HepG2 (cell line): Measurements from ENCODE around the gene SIGLEC10. TPM values are rescaled to one million over a fixed set of nuclear protein-coding genes. Genes with fewer than 3 reads are reported as not detected.

Source experiments
- CENPBD1 ChIP-seq: sonication (generic); formaldehyde crosslinking; IDR thresholded peaks from 2 replicates; pipeline ENCODE4 v1.8.0; 2022; ENCODE audit warnings: missing genetic modification reagents, low read depth, mild to moderate bottlenecking, borderline replicate concordance
- FOXK1 ChIP-seq: sonication (generic); formaldehyde crosslinking; IDR thresholded peaks from 2 replicates; pipeline ENCODE4 v1.4.0; 2020; ENCODE audit warnings: low read depth, missing genetic modification reagents, borderline replicate concordance
- FOXP1 ChIP-seq, 2 experiments: fragments of 450-650 bp in 1 of 2; IDR thresholded peaks; 2 replicates each; pipeline ENCODE4 v1.6.1; 2017 to 2018; ENCODE audit warnings: antibody characterized with exemption in 1 of 2
- JUND ChIP-seq: sonication (generic); formaldehyde crosslinking; IDR thresholded peaks from 2 replicates; pipeline ENCODE4 v1.8.0; 2022; ENCODE audit warnings: mild to moderate bottlenecking, missing genetic modification reagents
- PAWR ChIP-seq: sonication (generic); formaldehyde crosslinking; IDR thresholded peaks from 2 replicates; pipeline ENCODE4 v1.4.0; 2020; ENCODE audit warnings: missing genetic modification reagents, mild to moderate bottlenecking, borderline replicate concordance
- SMAD3 ChIP-seq: sonication (generic); formaldehyde crosslinking; IDR thresholded peaks from 2 replicates; pipeline ENCODE4 v1.4.0; 2020; ENCODE audit warnings: missing genetic modification reagents
- SOX13 ChIP-seq, 3 experiments: fragments of 450-650 bp in 1 of 3; sonication (generic) in 1 of 3; formaldehyde crosslinking in 1 of 3; IDR thresholded peaks in 2 of 3; conservative IDR thresholded peaks in 1 of 3; 2 replicates each; pipeline versions ENCODE4 v1.5.0 to v1.6.1; 2016 to 2020; ENCODE audit warnings: antibody characterized with exemption in 1 of 3, mild to moderate bottlenecking in 1 of 3, missing compliant biosample characterization in 1 of 3, missing genetic modification reagents in 1 of 3, moderate library complexity in 1 of 3
- TCF7L2 ChIP-seq: IDR thresholded peaks from 2 replicates; pipeline ENCODE4 v1.6.1; 2011; ENCODE audit warnings: mild to moderate bottlenecking, low read depth, low read length, moderate library complexity
- YEATS2 ChIP-seq: sonication (generic); formaldehyde crosslinking; IDR thresholded peaks from 2 replicates; pipeline ENCODE4 v1.4.0; 2020; ENCODE audit warnings: missing genetic modification reagents, borderline replicate concordance
- YY1 ChIP-seq: IDR thresholded peaks from 2 replicates; pipeline ENCODE4 v1.6.1; 2011; ENCODE audit warnings: low read length, low read depth, moderate library complexity, mild to moderate bottlenecking; ENCODE audit not compliant: insufficient read depth, insufficient replicate concordance
- ZBTB4 ChIP-seq: sonication (generic); formaldehyde crosslinking; IDR thresholded peaks from 2 replicates; pipeline ENCODE4 v1.4.0; 2020; ENCODE audit warnings: missing genetic modification reagents, mild to moderate bottlenecking, borderline replicate concordance
- ZFP1 ChIP-seq: IDR thresholded peaks from 2 replicates; pipeline ENCODE4 v1.6.1; 2016
- ZFP36L1 ChIP-seq: sonication (generic); formaldehyde crosslinking; IDR thresholded peaks from 2 replicates; pipeline ENCODE4 v1.8.0; 2022; ENCODE audit warnings: mild to moderate bottlenecking, missing genetic modification reagents, moderate library complexity
- ZNF121 ChIP-seq: sonication (generic); formaldehyde crosslinking; IDR thresholded peaks from 2 replicates; pipeline ENCODE4 v1.5.0; 2020; ENCODE audit warnings: mild to moderate bottlenecking, missing genetic modification reagents
- ZNF20 ChIP-seq: sonication (generic); formaldehyde crosslinking; IDR thresholded peaks from 2 replicates; pipeline ENCODE4 v1.4.0; 2020; ENCODE audit warnings: mild to moderate bottlenecking, moderate library complexity, missing genetic modification reagents
- ZNF256 ChIP-seq: sonication (generic); formaldehyde crosslinking; conservative IDR thresholded peaks from 2 replicates; pipeline ENCODE4 v1.4.0; 2020; ENCODE audit warnings: missing genetic modification reagents
- ZNF335 ChIP-seq: sonication (generic); formaldehyde crosslinking; IDR thresholded peaks from 2 replicates; pipeline ENCODE4 v1.4.0; 2020; ENCODE audit warnings: missing genetic modification reagents
- ZNF414 ChIP-seq: sonication (generic); formaldehyde crosslinking; IDR thresholded peaks from 2 replicates; pipeline ENCODE4 v1.5.0; 2020; ENCODE audit warnings: missing genetic modification reagents
- ZNF563 ChIP-seq: sonication (generic); formaldehyde crosslinking; IDR thresholded peaks from 2 replicates; pipeline ENCODE4 v1.8.0; 2022; ENCODE audit warnings: mild to moderate bottlenecking, moderate library complexity, missing genetic modification reagents
- ZNF615 ChIP-seq: sonication (generic); formaldehyde crosslinking; IDR thresholded peaks from 2 replicates; pipeline ENCODE4 v1.5.0; 2020; ENCODE audit warnings: mild to moderate bottlenecking, missing genetic modification reagents, borderline replicate concordance
- ZNF672 ChIP-seq: sonication (generic); formaldehyde crosslinking; IDR thresholded peaks from 2 replicates; pipeline ENCODE4 v1.8.1; 2022; ENCODE audit warnings: missing genetic modification reagents
- ZSCAN31 ChIP-seq: sonication (generic); formaldehyde crosslinking; IDR thresholded peaks from 2 replicates; pipeline ENCODE4 v1.5.0; 2020; ENCODE audit warnings: low read depth, mild to moderate bottlenecking, missing genetic modification reagents
- ZSCAN9 ChIP-seq: IDR thresholded peaks from 2 replicates; pipeline ENCODE4 v1.6.1; 2016; ENCODE audit warnings: borderline replicate concordance
- polyA plus RNA-seq, 8 experiments: library from polyadenylated mRNA; depleted of rRNA in 3 of 8; stranded (reverse) in 7 of 8; unstranded in 1 of 8; fragments of >200 nt; fragmentation: Illumina TruSeq in 4 of 8; extraction: Trizol in 4 of 8; gene quantifications; 2 replicates each; pipeline versions ENCODE4 v1.2.1 to v1.2.3, GENCODE V29; 2011 to 2016; ENCODE audit warnings: low read depth in 4 of 8, missing spikeins in 1 of 8, mixed read lengths in 1 of 8; ENCODE audit not compliant: insufficient read depth in 1 of 8
- total RNA-seq, 5 experiments: library from RNA; depleted of rRNA; stranded (reverse); fragments of >200 nt; fragmentation: Illumina TruSeq; extraction: Trizol; gene quantifications; 2 replicates each; pipeline ENCODE4 v1.2.3, GENCODE V29; 2016; ENCODE audit warnings: low read depth in 1 of 5

SIGLEC10 gene
- total and polyA plus RNA-seq, 2 of the 13 experiments (the other 11 are each of a cell fraction or from before 2014, with no cell fraction given): not detected

GRCh38 chr19:51422053-51422448 is 4.6 kb upstream of the SIGLEC10 start (continued):
- TF ChIP-seq FOXK1 (CRISPR knock-in tag) (peak; percentile 92; the same call in 1 of the 2 replicates), ZBTB4 (CRISPR knock-in tag) (peak; percentile 74; the same call in 1 of the 2 replicates), ZFP36L1 (peak; percentile 96), ZNF672 (CRISPR knock-in tag) (no peak), ZNF335 (CRISPR knock-in tag) (peak; percentile 95), ZNF563 (peak; percentile 98), FOXP1 (IDR thresholded peaks at IDR 0.05) (no peak), FOXP1 (CRISPR knock-in tag; IDR thresholded peaks at IDR 0.05) (peak; percentile 33), PAWR (no peak), YY1 (peak; percentile 54), TCF7L2 (no peak), ZSCAN31 (CRISPR knock-in tag) (peak; percentile 96), CENPBD1 (CRISPR knock-in tag) (peak; percentile 77; the same call in 1 of the 2 replicates), JUND (CRISPR knock-in tag) (0 out of 2 replicates have a peak, but pooled peaks have one; percentile 48), YEATS2 (peak; percentile 78; the same call in 1 of the 2 replicates), ZNF615 (peak; percentile 95; the same call in 1 of the 2 replicates), ZNF414 (CRISPR knock-in tag) (peak; percentile 74; the same call in 1 of the 2 replicates), ZNF20 (CRISPR knock-in tag) (no peak), ZNF256 (CRISPR knock-in tag) (peak; percentile 99), ZNF121 (CRISPR knock-in tag) (0 out of 2 replicates have a peak, but pooled peaks have one; percentile 25), SOX13 (IDR thresholded peaks at IDR 0.05) (no peak), SOX13 (CRISPR knock-in tag; conservative IDR thresholded peaks at IDR 0.05 in 1 of 2, IDR thresholded peaks at IDR 0.05 in 1 of 2) (peak in 1 of 2 experiments; percentile 78; a peak in 2 of 4 replicates), ZFP1 (CRISPR knock-in tag) (peak; percentile 92), SMAD3 (CRISPR knock-in tag) (peak; percentile 99), ZSCAN9 (CRISPR knock-in tag) (peak; percentile 100)
